HG03439 (cell line): ENCODE results near the gene ASNSD1.
"Not testable (repeated sequence)": the region's sequence is repeated elsewhere in the genome, so short reads cannot be mapped to it uniquely, and the experiment has no call there.

Source experiments
- ATAC-seq: cut with Tn5 transposase; IDR thresholded peaks from one replicate; pipeline ENCODE4 v1.9.1; 2021; ENCODE audit warnings: mild to moderate bottlenecking, moderate library complexity; ENCODE audit not compliant: unreplicated experiment

Gene ASNSD1

GRCh38 chr2:189641590-189641989 lies 19.7 kb upstream of the ASNSD1 start:
- no peak for ATAC-seq

- no peak for ATAC-seq
Observed at GRCh38 chr2:189646521-189646920, 14.7 kb upstream of the ASNSD1 start.

GRCh38 chr2:189648846-189649509 lies 12.3 kb upstream of the ASNSD1 start:
- no peak for ATAC-seq

- ATAC-seq, result no peak
Observed at GRCh38 chr2:189651284-189651683, 10.0 kb upstream of the ASNSD1 start.

- ATAC-seq, result not testable (repeated sequence)
Observed at GRCh38 chr2:189653464-189653863, 7.8 kb upstream of the ASNSD1 start.

DNA sequence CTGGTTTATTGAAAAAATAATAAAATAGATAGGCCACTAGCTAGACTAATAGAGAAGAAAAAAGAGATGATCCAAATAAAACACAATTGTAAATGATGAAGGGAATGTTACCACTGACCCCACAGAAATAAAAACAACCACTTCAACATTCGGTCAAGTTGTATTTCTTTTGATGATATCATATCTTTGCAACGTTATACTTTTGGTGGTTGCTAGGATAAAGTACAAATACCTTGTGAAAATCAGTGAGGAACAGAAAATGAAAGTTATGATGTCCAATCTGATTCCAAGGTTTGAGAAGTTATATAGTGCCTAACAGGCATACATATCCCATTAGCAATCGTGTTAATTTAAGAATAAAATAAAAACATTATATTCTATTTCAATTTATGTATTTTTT lies 6.6 kb upstream of the ASNSD1 start:
- ATAC-seq, result no peak

DNA sequence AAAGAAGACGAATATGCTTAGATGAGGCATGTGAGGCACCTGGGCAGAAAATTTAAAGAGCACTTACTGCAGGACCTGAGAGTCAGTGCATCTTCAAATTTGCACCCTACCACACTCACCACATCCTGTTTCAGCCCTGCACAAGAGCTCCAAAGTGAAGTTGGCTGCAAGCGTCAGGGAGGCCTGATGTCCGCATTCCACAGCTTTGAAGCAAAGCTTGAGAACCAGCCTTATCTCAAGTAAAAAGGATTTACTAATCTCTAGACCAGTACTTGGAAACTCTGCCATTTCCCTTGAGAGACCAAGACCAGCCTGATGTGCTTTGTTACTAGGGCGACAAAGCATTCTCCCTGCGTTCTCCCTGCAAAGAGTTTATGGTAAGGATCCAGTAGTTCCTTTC lies 3.4 kb upstream of the ASNSD1 start:
- no peak for ATAC-seq

DNA sequence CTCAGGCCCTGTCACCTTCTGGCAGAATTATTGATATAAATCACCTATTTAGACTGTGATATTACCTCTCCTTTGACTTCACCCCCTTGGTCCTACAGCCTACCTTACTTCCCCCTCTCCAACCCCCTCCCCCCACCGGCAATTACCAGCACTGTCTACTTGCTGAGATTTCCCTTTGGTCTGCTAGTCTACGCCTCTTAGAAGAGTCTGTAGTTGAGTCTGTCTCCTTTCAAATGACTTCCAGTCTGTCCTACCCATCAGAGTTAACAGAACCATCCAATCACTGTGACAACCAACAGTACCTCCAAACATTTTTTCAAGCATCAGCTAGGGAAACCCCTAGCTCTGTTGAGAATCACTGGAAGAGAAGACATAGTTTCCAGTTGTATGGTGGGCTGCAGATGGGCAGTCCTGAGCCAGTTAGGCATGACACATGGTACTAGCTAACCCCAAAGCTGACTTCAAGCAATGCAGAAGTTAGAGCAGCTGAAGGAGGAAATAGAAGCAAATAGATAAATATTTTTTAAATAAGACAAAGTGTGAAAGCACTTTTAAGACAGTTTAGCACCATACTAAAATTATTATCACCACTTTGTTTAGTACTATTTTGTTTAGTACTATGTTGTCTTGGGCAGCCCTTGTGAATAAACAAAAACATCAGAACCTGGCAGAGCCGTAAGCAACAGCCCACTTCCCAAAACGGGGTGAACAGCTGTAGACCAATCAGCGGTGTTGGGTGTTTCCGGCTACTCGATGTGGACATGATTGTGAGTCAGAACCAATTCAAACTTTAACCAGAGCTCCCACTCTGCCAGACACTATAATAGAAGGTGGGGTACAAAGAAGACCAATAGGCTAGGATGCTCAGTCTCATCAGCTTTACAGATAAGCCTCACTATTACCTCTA lies 2.7 kb upstream of the ASNSD1 start:
- no peak for ATAC-seq

GRCh38 chr2:189659734-189660133 lies 1.5 kb upstream of the ASNSD1 start:
- no peak for ATAC-seq

DNA sequence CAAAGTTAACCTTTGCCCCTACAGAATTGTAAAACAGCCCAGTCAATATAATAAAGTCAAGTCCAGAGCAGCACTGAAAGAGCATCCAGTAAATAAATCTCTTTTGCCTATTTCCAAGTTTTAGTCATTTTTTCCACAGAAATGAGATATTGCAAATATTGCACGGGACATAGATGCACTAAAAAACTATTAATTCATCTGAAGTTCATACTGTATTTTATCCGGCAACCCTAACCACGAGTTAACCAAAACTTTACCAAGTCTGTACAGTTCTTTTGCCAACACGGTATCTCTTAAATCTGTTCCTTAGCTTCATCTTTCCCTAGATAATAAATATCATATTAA lies 484 bp upstream of the ASNSD1 start:
- ATAC-seq, result no peak

DNA sequence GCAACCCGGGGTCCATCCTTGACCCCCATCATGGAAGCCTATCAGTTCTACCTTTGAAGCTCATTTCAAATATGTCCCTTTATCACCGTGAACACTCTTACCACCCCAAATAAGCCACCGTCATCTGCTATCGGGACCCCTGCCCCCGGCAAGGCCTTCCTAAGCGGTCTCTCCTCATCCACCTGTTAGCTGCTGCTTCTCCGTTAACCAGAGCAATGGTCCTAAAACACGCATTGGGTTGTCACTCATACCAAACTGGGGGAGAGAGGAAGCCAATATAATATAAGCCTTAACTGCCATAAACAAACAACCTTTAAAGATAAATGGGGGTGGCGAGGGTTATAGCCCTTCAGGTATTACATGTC lies 680 bp downstream of the ASNSD1 start:
- no peak for ATAC-seq

DNA sequence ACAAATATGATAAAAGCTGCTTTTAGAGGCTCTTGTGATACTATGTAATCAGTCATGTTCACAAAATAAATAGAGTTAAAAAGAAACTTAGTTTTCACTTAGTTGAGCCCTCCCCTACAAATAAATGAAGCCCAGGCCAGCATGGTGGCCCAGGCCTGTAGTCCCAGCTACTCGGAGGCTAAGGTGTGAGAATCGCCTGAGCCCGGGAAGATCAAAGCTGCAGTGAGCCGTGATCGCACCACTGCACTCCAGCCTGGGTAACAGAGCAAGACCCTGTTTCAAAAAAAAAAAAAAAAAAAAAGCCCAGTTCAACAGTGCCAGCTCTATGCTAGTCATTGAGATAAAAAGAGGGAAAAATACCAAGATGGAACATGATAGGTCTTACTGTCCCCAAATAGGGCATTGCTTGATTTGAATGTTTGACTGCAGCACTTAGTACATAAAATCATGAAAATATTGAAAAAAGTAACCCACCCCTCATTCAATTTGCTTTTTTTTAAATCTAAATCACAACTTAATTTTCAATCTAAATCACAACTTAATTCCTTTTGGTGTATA lies 1.5 kb downstream of the ASNSD1 start:
- no peak for ATAC-seq

GRCh38 chr2:189663319-189663718 lies 2.1 kb downstream of the ASNSD1 start:
- ATAC-seq, result not testable (repeated sequence)

DNA sequence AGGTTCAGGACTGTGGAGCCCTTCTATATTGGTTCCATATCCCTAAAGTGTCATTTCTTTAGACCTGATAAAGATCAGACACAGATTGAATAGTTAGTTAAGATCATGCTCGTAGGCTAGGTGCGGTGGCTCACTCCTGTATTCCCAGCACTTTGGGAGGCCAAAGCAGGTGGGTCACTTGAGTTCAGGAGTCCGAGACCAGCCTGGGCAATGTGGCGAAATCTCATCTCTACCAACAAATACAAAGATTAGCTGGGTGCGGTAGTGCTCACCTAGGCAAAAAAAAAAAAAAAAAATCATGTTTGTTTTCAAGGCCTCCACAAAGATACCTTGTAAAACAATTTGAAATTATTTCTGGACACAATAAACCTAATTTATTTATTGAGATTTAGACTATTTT lies 8.7 kb downstream of the ASNSD1 start:
- ATAC-seq, result no peak

DNA sequence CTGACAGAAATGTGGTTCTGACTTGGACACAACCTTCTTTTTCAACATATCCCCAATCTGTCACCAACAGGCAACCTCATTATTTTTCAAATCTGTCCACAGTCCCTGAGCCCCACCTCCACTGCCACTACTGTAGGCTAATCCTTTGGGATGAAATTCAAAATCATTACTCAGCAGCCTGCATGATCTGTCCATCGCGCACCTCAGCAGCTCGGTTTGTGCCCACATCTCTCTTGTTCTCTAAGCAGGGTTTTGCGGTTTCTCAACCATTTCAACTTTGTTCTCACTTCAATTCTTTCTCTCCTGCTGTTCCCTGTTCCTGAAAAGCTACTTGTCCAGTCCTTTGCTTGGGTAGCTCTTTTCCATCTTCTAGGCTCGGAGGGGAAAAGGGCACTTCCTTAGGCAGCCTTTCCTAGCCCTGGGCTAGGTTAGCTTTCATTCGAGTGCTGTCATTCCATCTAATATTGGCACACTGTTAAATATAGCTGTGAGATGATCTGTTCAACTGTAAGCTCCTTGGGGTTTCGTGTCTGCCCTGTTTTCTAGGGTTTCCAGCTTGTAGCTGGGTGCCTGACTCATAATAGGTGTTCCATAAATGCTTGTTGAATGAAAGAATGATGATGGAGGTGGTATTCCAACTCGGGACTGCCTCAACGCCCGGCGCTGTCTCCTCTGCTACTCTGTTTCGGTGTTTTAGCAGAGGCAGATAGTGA lies 12.6 kb downstream of the ASNSD1 start:
- ATAC-seq, result no peak

DNA sequence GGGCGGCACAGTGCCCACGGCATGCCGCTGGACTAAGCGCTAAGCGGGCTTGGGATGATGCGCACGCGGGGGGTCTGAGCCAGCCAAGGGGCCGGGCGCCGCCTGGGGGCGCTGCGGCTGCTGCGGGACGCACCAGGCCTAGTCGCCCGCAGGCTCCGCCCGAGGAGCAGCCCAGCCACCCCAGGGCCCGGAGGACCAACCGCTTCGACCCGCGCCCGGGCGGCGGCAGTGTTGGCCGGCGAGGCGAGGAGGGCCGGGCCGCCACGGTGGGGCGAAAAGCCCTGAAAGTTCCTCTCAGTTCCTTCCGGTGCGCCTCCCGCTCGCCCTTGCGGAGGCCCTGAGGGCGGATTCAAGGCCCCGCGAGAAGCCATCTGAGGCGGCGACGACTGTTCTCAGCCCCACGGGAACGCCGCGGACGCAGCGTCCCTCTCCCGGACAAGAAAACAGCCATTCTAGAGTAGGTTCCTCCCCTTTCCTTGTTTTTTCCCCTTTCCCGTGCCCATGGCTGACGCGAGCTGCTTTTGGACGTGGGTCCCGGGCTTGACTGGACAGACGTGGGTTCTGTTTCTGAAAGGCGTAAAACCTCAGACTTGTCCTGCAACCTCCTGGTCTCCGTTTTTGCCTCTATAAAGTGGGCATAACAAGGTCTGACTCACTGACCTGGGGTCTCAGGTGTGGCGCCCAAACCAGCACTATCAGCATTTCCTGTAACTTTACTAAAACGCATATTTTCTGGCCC lies 13.3 kb downstream of the ASNSD1 start, which contains the start of gene ANKAR:
Gene ANKAR (plus strand): TSS at position 297 of the 739 bp plus-strand sequence. CDS start 1,821 bp downstream, outside the sequence.
- peak; percentile 98 for ATAC-seq

DNA sequence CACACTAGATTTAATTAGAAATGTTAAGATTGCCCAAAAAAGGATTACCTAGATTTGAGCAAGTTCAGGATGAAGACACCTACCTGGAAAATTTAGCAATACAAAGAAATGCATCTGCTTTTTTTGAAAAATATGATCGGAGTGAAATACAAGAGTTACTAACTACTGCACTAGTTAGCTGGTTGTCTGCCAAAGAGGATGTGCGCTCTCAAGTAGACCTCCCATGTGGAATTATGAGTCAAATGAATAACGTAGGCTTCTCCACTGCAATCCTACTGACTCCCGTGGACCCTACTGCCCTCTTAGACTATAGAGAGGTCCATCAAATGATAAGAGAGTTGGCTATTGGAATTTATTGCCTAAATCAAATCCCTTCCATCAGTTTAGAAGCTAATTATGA lies 15.2 kb downstream of the ASNSD1 start:
- no peak for ATAC-seq

DNA sequence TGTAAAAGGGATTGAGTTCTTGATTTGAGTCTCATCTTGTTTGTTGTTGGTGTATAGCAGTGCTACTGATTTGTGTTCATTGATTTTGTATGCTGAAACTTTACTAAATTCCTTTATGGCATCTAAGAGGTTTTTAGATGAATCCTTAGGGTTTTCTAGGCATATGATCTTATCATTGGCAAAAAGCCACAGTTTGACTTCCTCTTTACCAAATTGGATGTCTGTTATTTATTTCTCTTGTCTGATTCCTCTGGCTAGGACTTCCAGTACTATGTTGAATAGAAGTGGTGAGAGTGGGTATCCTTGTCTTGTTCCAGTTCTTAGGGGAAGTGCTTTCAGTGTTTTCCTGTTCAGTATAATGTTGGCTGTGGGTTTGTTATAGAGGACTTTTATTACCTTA lies 18.0 kb downstream of the ASNSD1 start:
- no peak for ATAC-seq

- no peak for ATAC-seq
Observed at GRCh38 chr2:189681203-189681602, 19.9 kb downstream of the ASNSD1 start.

- ATAC-seq, result no peak
Observed at GRCh38 chr2:189681903-189682302, 20.6 kb downstream of the ASNSD1 start.

- ATAC-seq, result no peak
Observed at GRCh38 chr2:189683348-189683747, 22.1 kb downstream of the ASNSD1 start.
